DND-41 (cell line): Measurements from ENCODE around the gene UCKL1.

Source experiments
- ATAC-seq: fragments of 200-7000 bp; cut with Tn5 transposase; 3 replicates; pipeline ENCODE4 v1.9.1; 2021; ENCODE audit warnings: low read depth; ENCODE audit not compliant: insufficient read depth
- DNase-seq: peaks from one replicate; pipeline ENCODE4 v3.0.0-alpha.2; 2020
- H2AFZ ChIP-seq: 2 replicates; pipeline ENCODE4 v1.6.0; 2012; ENCODE audit warnings: low read depth, low read length
- H3K27ac ChIP-seq: 2 replicates; pipeline ENCODE4 v1.5.1; 2012; ENCODE audit warnings: low read length, inconsistent platforms
- H3K27me3 ChIP-seq: fragments of 200-600 bp; sonication (generic); 2 replicates; pipeline ENCODE4 v1.6.0; 2012; ENCODE audit warnings: low read length, mild to moderate bottlenecking, inconsistent platforms; ENCODE audit not compliant: insufficient read depth, poor library complexity
- H3K36me3 ChIP-seq: 2 replicates; pipeline ENCODE4 v1.5.1; 2012; ENCODE audit warnings: low read length, inconsistent platforms; ENCODE audit not compliant: insufficient read depth
- H3K4me1 ChIP-seq: 2 replicates; pipeline ENCODE4 v1.5.1; 2012; ENCODE audit warnings: mild to moderate bottlenecking, low read length; ENCODE audit not compliant: insufficient read depth
- H3K4me2 ChIP-seq: 2 replicates; pipeline ENCODE4 v1.6.0; 2012; ENCODE audit warnings: mild to moderate bottlenecking, moderate library complexity, low read length, inconsistent platforms; ENCODE audit not compliant: insufficient read depth
- H3K4me3 ChIP-seq, 2 experiments: fragments of 200-600 bp in 1 of 2; shearing (Covaris generic) in 1 of 2; 2 replicates each; pipeline ENCODE4 v1.5.1; 2012 to 2016; ENCODE audit warnings: inconsistent platforms in 2 of 2, low read length in 2 of 2, mild to moderate bottlenecking in 2 of 2, low read depth in 1 of 2, moderate library complexity in 1 of 2
- H3K79me2 ChIP-seq: 2 replicates; pipeline ENCODE4 v1.6.0; 2012; ENCODE audit warnings: low read length, inconsistent platforms; ENCODE audit not compliant: insufficient read depth
- H3K9ac ChIP-seq: 2 replicates; pipeline ENCODE4 v1.6.0; 2012; ENCODE audit warnings: low read depth, mild to moderate bottlenecking, inconsistent platforms, low read length, moderate library complexity
- H3K9me3 ChIP-seq: 2 replicates; pipeline ENCODE4 v1.5.1; 2012; ENCODE audit warnings: low read length, moderate library complexity, mild to moderate bottlenecking, inconsistent platforms; ENCODE audit not compliant: insufficient read depth, severe bottlenecking
- H4K20me1 ChIP-seq: 2 replicates; pipeline ENCODE4 v1.6.0; 2012; ENCODE audit warnings: low read length; ENCODE audit not compliant: insufficient read depth
- EZH2 ChIP-seq: IDR thresholded peaks from 3 replicates; pipeline ENCODE4 v1.6.1; 2012; ENCODE audit warnings: borderline replicate concordance, low read depth, mild to moderate bottlenecking, moderate library complexity, low read length, inconsistent platforms; ENCODE audit not compliant: severe bottlenecking
- TF ChIP-seq, protein P1 (sequence below): IDR thresholded peaks from 2 replicates; pipeline ENCODE4 v1.5.1; 2012; ENCODE audit warnings: borderline replicate concordance, low read length, moderate library complexity, mild to moderate bottlenecking; ENCODE audit not compliant: poor library complexity, severe bottlenecking; ENCODE audit errors: extremely low read depth

Gene UCKL1

DNA sequence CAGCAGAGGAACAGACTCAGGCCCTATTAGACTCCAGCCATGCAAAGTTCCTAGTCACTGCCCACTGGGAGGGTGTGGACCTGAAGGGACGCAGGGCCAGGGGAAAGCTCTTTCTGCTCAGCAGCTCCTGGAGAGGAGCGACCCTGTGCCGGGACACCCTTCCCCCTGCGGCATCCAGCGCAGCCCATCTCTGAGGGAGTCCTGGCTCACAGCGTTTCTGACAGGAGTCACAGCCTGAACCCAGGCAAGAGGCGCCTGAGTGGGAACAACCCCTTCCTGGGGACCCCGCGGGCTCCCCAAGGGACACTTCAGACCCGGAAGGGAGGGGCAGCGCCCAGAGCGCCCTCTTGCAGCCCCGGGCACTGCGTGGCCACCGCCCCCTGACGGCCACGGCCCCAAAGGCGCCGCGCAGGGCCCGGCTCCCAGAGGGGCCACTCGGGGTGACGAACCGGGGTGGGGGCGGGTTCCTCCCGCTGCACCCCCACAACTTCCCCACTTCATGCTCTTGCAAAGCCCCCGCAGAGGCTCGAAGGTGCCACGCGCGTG lies 862 bp downstream of the UCKL1 start:
- Histone ChIP-seq H3K9ac (peak overlapping the region; percentile 99), H3K79me2 (peaks cover 57% of the 10 kb centered on the region), H3K4me1 (peaks cover 29% of the 10 kb centered on the region), H3K27me3 (no peaks in the 10 kb centered on the region), H3K4me2 (peak overlapping the region; percentile 96), H3K36me3 (peaks cover 63% of the 10 kb centered on the region), H4K20me1 (peaks cover 69% of the 10 kb centered on the region), H3K4me3 (peak overlapping the region; percentile 78 to 97), H3K9me3 (no peaks in the 10 kb centered on the region), H3K27ac (peak overlapping the region; percentile 89), H2AFZ (peak overlapping the region; percentile 96)
- no peak for TF ChIP-seq EZH2
- TF ChIP-seq, protein P1, sequence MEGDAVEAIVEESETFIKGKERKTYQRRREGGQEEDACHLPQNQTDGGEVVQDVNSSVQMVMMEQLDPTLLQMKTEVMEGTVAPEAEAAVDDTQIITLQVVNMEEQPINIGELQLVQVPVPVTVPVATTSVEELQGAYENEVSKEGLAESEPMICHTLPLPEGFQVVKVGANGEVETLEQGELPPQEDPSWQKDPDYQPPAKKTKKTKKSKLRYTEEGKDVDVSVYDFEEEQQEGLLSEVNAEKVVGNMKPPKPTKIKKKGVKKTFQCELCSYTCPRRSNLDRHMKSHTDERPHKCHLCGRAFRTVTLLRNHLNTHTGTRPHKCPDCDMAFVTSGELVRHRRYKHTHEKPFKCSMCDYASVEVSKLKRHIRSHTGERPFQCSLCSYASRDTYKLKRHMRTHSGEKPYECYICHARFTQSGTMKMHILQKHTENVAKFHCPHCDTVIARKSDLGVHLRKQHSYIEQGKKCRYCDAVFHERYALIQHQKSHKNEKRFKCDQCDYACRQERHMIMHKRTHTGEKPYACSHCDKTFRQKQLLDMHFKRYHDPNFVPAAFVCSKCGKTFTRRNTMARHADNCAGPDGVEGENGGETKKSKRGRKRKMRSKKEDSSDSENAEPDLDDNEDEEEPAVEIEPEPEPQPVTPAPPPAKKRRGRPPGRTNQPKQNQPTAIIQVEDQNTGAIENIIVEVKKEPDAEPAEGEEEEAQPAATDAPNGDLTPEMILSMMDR = peak; percentile 54
- DNase-seq (peak; percentile 56), ATAC-seq (peak; percentile 39)

DNA sequence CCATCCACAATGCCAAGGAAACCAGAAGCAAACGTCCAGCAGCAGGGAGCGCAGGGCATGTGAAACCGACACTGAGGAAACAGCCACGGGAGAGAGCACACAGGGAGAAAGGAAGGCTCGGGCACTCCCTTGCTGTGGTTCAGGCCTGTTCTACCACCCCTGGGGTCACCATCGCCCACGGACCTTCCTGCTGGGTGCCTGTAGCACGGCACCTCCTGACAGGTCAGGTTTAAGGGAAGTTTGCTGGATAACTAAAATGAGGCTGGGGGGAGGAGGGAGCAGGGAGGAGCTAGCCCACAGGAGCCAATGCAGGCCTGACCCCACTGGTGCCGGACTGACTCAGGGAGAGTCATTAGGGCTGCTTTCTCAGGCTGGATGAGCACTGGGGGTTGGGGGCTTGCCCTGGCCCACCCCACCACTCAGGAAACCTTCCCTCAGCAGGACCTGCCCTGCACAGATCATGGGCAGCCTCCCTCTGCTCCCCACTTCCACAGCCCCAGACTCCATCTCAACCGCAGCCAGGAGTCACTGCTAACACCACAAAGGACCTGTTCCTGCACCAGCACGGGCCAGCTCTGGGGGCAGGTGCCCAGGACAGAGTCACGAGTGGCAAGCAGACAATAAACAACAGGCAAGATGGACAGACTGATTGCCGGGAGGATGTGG lies 2.3 kb downstream of the UCKL1 start:
- H3K79me2 ChIP-seq = peaks cover 72% of the 10 kb centered on the region
- H3K4me1 ChIP-seq = peaks cover 31% of the 10 kb centered on the region
- no peak overlapping the region for H2AFZ ChIP-seq
- peak overlapping the region; percentile 99 for H3K9ac ChIP-seq
- DNase-seq = no peak
- H3K9me3 ChIP-seq = no peaks in the 10 kb centered on the region
- TF ChIP-seq, protein P1 = no peak
- no peak for TF ChIP-seq EZH2
- H3K27ac ChIP-seq = no peak overlapping the region
- peak overlapping the region in 1 of 2 experiments; percentile 97; a peak in 2 of 4 replicates for H3K4me3 ChIP-seq
- no peak for ATAC-seq
- peaks cover 73% of the 10 kb centered on the region for H4K20me1 ChIP-seq
- peak overlapping the region; percentile 96 for H3K4me2 ChIP-seq
- peaks cover 52% of the 10 kb centered on the region for H3K36me3 ChIP-seq
- H3K27me3 ChIP-seq = no peaks in the 10 kb centered on the region

DNA sequence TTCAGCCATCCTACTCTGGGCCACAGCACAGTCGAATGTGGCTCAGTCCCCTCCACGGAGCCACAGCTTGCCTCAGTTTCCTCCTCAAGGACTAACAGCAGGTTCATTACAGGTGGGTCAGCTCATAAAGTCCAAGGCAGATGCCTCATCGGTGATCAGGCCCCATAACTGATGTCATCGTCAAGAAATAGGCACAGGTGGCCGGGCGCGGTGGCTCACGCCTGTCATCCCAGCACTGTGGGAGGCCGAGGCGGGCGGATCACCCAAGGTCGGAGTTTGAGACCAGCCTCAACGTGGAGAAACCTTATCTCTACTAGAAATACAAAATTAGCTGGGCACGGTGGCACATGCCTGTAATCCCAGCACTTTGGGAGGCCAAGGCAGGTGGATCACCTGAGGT lies 3.4 kb downstream of the UCKL1 start:
- TF ChIP-seq, protein P1 = no peak
- no peak for TF ChIP-seq EZH2
- Histone ChIP-seq H3K9ac (no peak overlapping the region), H3K27me3 (no peaks in the 10 kb centered on the region), H3K4me3 (no peak overlapping the region), H4K20me1 (peaks cover 75% of the 10 kb centered on the region), H3K4me1 (peaks cover 31% of the 10 kb centered on the region), H3K9me3 (no peaks in the 10 kb centered on the region), H3K27ac (no peak overlapping the region), H3K79me2 (peaks cover 83% of the 10 kb centered on the region), H3K4me2 (peak overlapping the region; percentile 17; the same call in 1 of the 2 replicates), H3K36me3 (peaks cover 46% of the 10 kb centered on the region), H2AFZ (no peak overlapping the region)
- no peak for DNase-seq
- ATAC-seq = no peak
